PFSK-1 (cell line): ENCODE measurements around the gene GSDME.

Source experiments
- POLR2AphosphoS5 ChIP-seq: IDR thresholded peaks from 2 replicates; pipeline ENCODE4 v1.6.1; 2012; ENCODE audit warnings: low read depth, mild to moderate bottlenecking, control low read depth, low read length, moderate library complexity
- REST ChIP-seq, 2 experiments: IDR thresholded peaks; 2 replicates each; pipeline versions ENCODE4 v1.6.1 to v1.8.0; 2011 to 2012; ENCODE audit warnings: low read depth in 2 of 2, low read length in 2 of 2, control low read depth in 1 of 2, inconsistent platforms in 1 of 2, mild to moderate bottlenecking in 1 of 2, moderate library complexity in 1 of 2; ENCODE audit not compliant: insufficient read depth in 1 of 2
- SIN3A ChIP-seq: IDR thresholded peaks from 2 replicates; pipeline ENCODE4 v1.6.1; 2012; ENCODE audit warnings: mild to moderate bottlenecking, low read length, moderate library complexity, borderline replicate concordance; ENCODE audit not compliant: insufficient read depth
- TAF1 ChIP-seq: IDR thresholded peaks from 2 replicates; pipeline ENCODE4 v1.6.1; 2012; ENCODE audit warnings: low read length, control low read depth, borderline replicate concordance; ENCODE audit not compliant: insufficient read depth

- no peak for TF ChIP-seq REST (IDR thresholded peaks at IDR 0.05; ENCODE audit: insufficient read depth in 1 of 2, low read depth in 2 of 2, low read length in 2 of 2)
- TF ChIP-seq POLR2AphosphoS5: no peak
- no peak for TF ChIP-seq SIN3A
- TF ChIP-seq TAF1: no peak
These were observed 67.0 kb downstream of the GSDME start for GRCh38 chr7:24690251-24690650.
